ENCODE measurements around the gene TAOK3. TPM values are rescaled to one million over a fixed set of nuclear protein-coding genes. Genes with fewer than 3 reads are reported as not detected.

TAOK3 gene
- total and polyA plus RNA-seq, 10 of the 15 experiments (the other 5 are each of a cell fraction or from before 2014, with no cell fraction given): 41.3 to 131 (median 57.8) TPM

DNA sequence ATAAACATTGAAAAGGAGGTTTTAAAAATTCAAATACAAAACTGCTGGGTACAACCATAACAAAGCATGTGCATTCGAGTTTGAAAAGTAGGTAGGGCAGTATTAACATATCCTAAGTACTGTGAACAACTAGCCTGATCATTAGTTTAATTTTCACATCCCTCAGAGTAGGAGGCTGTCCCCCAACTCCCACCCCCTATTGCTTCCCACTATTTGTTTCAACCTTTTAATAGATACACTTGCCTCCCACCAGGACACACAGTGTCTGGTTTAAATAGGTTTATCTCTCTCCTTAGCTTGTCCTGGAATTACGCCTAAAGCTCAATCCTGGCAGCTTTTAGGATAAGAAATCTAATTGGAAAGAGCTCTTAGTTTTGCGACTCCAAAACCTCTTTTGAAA lies 2.1 kb downstream of the TAOK3 start:
- WGBS (ENCODE audit: insufficient coverage, insufficient replicate concordance, low lambda C conversion rate, missing lambda C conversion rate): 46% methylated on average over 3 of the region's 3 CpGs
- Histone ChIP-seq H2AFZ (ENCODE audit: control insufficient read depth, low read depth, low read length) (peak overlapping the region; percentile 52), H4K20me1 (ENCODE audit: control insufficient read depth, insufficient read depth) (no peaks in the 10 kb centered on the region), H3K9ac (ENCODE audit: control insufficient read depth, insufficient read depth, low read length) (peak overlapping the region; percentile 84), H3K4me3 (peak overlapping the region; percentile 92), H3K36me3 (ENCODE audit: control insufficient read depth in 2 of 2, insufficient read depth in 2 of 2, low read length in 1 of 2) (no peaks in the 10 kb centered on the region), H3K79me2 (ENCODE audit: control insufficient read depth, insufficient read depth, low read length) (peaks cover 35% of the 10 kb centered on the region), H3K27me3 (replicated peaks in 1 of 2; ENCODE audit: control insufficient read depth in 2 of 2, insufficient read depth in 2 of 2, low read length in 1 of 2) (no peaks in the 10 kb centered on the region), H3K9me3 (replicated peaks; ENCODE audit: control insufficient read depth, insufficient read depth, low read length) (no peaks in the 10 kb centered on the region), H3K4me2 (ENCODE audit: control insufficient read depth, insufficient read depth) (peak overlapping the region; percentile 81), H3K4me1 (ENCODE audit: control insufficient read depth, insufficient read depth, low read length) (peaks cover 3% of the 10 kb centered on the region; the same call in 1 of the 2 replicates), H3K27ac (ENCODE audit: control insufficient read depth, insufficient read depth) (peak overlapping the region; percentile 64)
- ChIA-PET RAD21 (ENCODE audit: unreplicated experiment) (interaction anchor here (0.8 to 2.6 kb wide), 16 partner anchors 10 to 250 kb away, joined by 3 to 20 read pairs (median 4); no protein-coding TSS in a partner anchor), CTCF (interaction anchor here (0.8 to 3.9 kb wide), 8 partner anchors 13 to 205 kb away, joined by 3 to 46 read pairs (median 4); no protein-coding TSS in a partner anchor), POLR2A (interaction anchor here (0.6 to 1.7 kb wide), 12 partner anchors 11 to 235 kb away, joined by 3 to 8 read pairs (median 4); partner anchors contain the start of gene PEBP1), SMC1A (ENCODE audit: uncharacterized antibody, unreplicated experiment) (interaction anchor here (1.1 to 5.5 kb wide), 14 partner anchors 10 to 190 kb away, joined by 3 to 98 read pairs (median 4); no protein-coding TSS in a partner anchor)
- no peak for ATAC-seq
- DNase-seq (ENCODE audit: low read depth, low spot score): no peak
- intact Hi-C loops (cut with micrococcal nuclease; ENCODE audit: unreplicated experiment): no loop called here
- no peak for TF ChIP-seq ZSCAN29 (IDR thresholded peaks at IDR 0.05)
- TF ChIP-seq JUND (IDR thresholded peaks at IDR 0.05; ENCODE audit: low read depth, low read length): no peak
- TF ChIP-seq ZNF274 (IDR thresholded peaks at IDR 0.05; ENCODE audit: insufficient read depth, insufficient read length): no peak
- TF ChIP-seq TCF3 (IDR thresholded peaks at IDR 0.05; ENCODE audit: borderline replicate concordance, insufficient read depth, low read depth, low read length): no peak
- TF ChIP-seq CEBPZ (IDR thresholded peaks at IDR 0.05; ENCODE audit: low read depth, low read length): no peak
- TF ChIP-seq TARDBP (IDR thresholded peaks at IDR 0.05; ENCODE audit: borderline replicate concordance): no peak
- no peak for TF ChIP-seq EED (IDR thresholded peaks at IDR 0.05; ENCODE audit: low read depth)
- no peak for FAIRE-seq
- in situ Hi-C loops (cut with MboI): loop anchor here (5.0 kb wide), 1 partner anchor 188 kb away; no protein-coding TSS in a partner anchor
- no TSS peak for BruUV-seq (replicated peaks)
